ENCODE results near the gene RUNDC1. TPM values are rescaled to one million over a fixed set of nuclear protein-coding genes. Genes with fewer than 3 reads are reported as not detected.

The RUNDC1 gene
- total and polyA plus RNA-seq, 11 donors: 5.5 to 15.9 (median 11.4) TPM

GRCh38 chr17:43040655-43041054 lies 60.3 kb downstream of the RUNDC1 start:
- no peak for ATAC-seq
- DNase-seq: no peak
- Histone ChIP-seq H3K4me3 (no peak overlapping the region), H3K27me3 (no peaks in the 10 kb centered on the region), H3K9me3 (no peaks in the 10 kb centered on the region), H3K27ac (no peak overlapping the region), H3K36me3 (no peaks in the 10 kb centered on the region), H3K4me1 (no peaks in the 10 kb centered on the region)
- no peak for TF ChIP-seq CTCF (IDR thresholded peaks at IDR 0.05)
- no peak for TF ChIP-seq POLR2A (IDR thresholded peaks at IDR 0.05)
- 84 to 93% (median 90%) methylated on average over 2 of the region's 2 CpGs for WGBS, 4 donors
- intact Hi-C loops (cut with DNase I): loop anchor here in 1 of 10 donors (10.0 kb wide), 1 partner anchor 54 kb away; no protein-coding TSS in a partner anchor

GRCh38 chr17:43042025-43042628 lies 61.8 kb downstream of the RUNDC1 start:
- ATAC-seq: no peak
- peaks cover 0 to 2% (median 0%) of the 10 kb centered on the region in 9 donors for H3K36me3 ChIP-seq
- 73 to 80% (median 76%) methylated on average over 5 of the region's 5 CpGs for WGBS, 4 donors
- H3K27ac ChIP-seq: no peak overlapping the region
- H3K9me3 ChIP-seq: no peaks in the 10 kb centered on the region
- no peak for TF ChIP-seq CTCF (IDR thresholded peaks at IDR 0.05)
- no peak for TF ChIP-seq POLR2A (IDR thresholded peaks at IDR 0.05)
- DNase-seq: no peak
- no peaks in the 10 kb centered on the region for H3K27me3 ChIP-seq
- H3K4me1 ChIP-seq: no peaks in the 10 kb centered on the region
- intact Hi-C loops (cut with DNase I): loop anchor here in 1 of 10 donors (10.0 kb wide), 1 partner anchor 53 kb away; no protein-coding TSS in a partner anchor
- H3K4me3 ChIP-seq: no peak overlapping the region

Other genes starting within 250 kb of the RUNDC1 start
- gene EZH1, start 235.5 kb upstream of the RUNDC1 start, total RNA-seq: 10 to 100 TPM; 29.7 to 50.2 (median 41.5) TPM
- 10 to 100 TPM; 18.8 to 23.8 TPM for gene EZH1, start 235.5 kb upstream of the RUNDC1 start, polyA plus RNA-seq
- gene RAMP2, start 219.3 kb upstream of the RUNDC1 start, total RNA-seq: 10 to 100 TPM; 31.2 to 58.3 (median 39.7) TPM
- 10 to 100 TPM; 33.1 to 82.0 TPM for gene RAMP2, start 219.3 kb upstream of the RUNDC1 start, polyA plus RNA-seq
- 10 to 100 TPM; 32.7 to 50.4 (median 37.9) TPM for gene VPS25, start 207.1 kb upstream of the RUNDC1 start, total RNA-seq
- gene VPS25, start 207.1 kb upstream of the RUNDC1 start, polyA plus RNA-seq: 10 to 100 TPM; 33.1 to 88.4 TPM
- gene WNK4, start 200.0 kb upstream of the RUNDC1 start, total RNA-seq: 1 to 10 TPM in 1 of 9 donors, not detected in 8; 1.2 TPM
- gene WNK4, start 200.0 kb upstream of the RUNDC1 start, polyA plus RNA-seq: not detected
- 10 to 100 TPM; 56.2 to 97.1 (median 71.8) TPM for gene COA3, start 181.9 kb upstream of the RUNDC1 start, total RNA-seq
- gene COA3, start 181.9 kb upstream of the RUNDC1 start, polyA plus RNA-seq: 100 to 1,000 TPM; 110 to 136 TPM
- gene CNTD1, start 181.7 kb upstream of the RUNDC1 start, total RNA-seq: not detected
- under 1 TPM; 0.10 to 0.38 TPM for gene CNTD1, start 181.7 kb upstream of the RUNDC1 start, polyA plus RNA-seq
- gene BECN1, start 156.3 kb upstream of the RUNDC1 start, total RNA-seq: 10 to 100 TPM; 70.8 to 94.9 (median 79.8) TPM
- gene BECN1, start 156.3 kb upstream of the RUNDC1 start, polyA plus RNA-seq: 10 to 100 TPM; 29.9 to 91.9 TPM
- gene PSME3, start 147.2 kb upstream of the RUNDC1 start, total RNA-seq: 100 to 1,000 TPM in 1 of 9 donors, 10 to 100 TPM in 8; 59.7 to 105 (median 67.7) TPM
- 100 to 1,000 TPM in 1 of 2 donors, 10 to 100 TPM in 1; 47.4 to 157 TPM for gene PSME3, start 147.2 kb upstream of the RUNDC1 start, polyA plus RNA-seq
- gene AOC2, start 136.0 kb upstream of the RUNDC1 start, total RNA-seq: under 1 TPM; 0.21 to 0.88 (median 0.44) TPM
- gene AOC2, start 136.0 kb upstream of the RUNDC1 start, polyA plus RNA-seq: under 1 TPM; 0.23 to 0.50 TPM
- 10 to 100 TPM in 4 of 9 donors, 1 to 10 TPM in 5; 3.9 to 55.4 (median 9.2) TPM for gene AOC3, start 129.4 kb upstream of the RUNDC1 start, total RNA-seq
- gene AOC3, start 129.4 kb upstream of the RUNDC1 start, polyA plus RNA-seq: 10 to 100 TPM; 10.2 to 11.8 TPM
- not detected for gene G6PC1, start 79.8 kb upstream of the RUNDC1 start, total RNA-seq
- not detected for gene G6PC1, start 79.8 kb upstream of the RUNDC1 start, polyA plus RNA-seq
- gene AARSD1, start 16.1 kb upstream of the RUNDC1 start, total RNA-seq: 10 to 100 TPM; 19.5 to 33.3 (median 26.2) TPM
- 10 to 100 TPM; 45.5 to 66.3 TPM for gene AARSD1, start 16.1 kb upstream of the RUNDC1 start, polyA plus RNA-seq
- 10 to 100 TPM; 24.6 to 48.4 (median 41.2) TPM for gene PTGES3L, start 485 bp upstream of the RUNDC1 start, total RNA-seq
- 10 to 100 TPM; 41.5 to 58.0 TPM for gene PTGES3L, start 485 bp upstream of the RUNDC1 start, polyA plus RNA-seq
- gene RPL27, start 17.9 kb downstream of the RUNDC1 start, total RNA-seq: 100 to 1,000 TPM; 477 to 796 (median 664) TPM
- gene RPL27, start 17.9 kb downstream of the RUNDC1 start, polyA plus RNA-seq: 1,000 to 10,000 TPM; 1,976 to 2,590 TPM
- gene IFI35, start 26.2 kb downstream of the RUNDC1 start, total RNA-seq: 10 to 100 TPM in 8 of 9 donors, 1 to 10 TPM in 1; 8.4 to 66.7 (median 11.9) TPM
- 10 to 100 TPM in 1 of 2 donors, 1 to 10 TPM in 1; 9.2 to 12.5 TPM for gene IFI35, start 26.2 kb downstream of the RUNDC1 start, polyA plus RNA-seq
- gene VAT1, start 41.8 kb downstream of the RUNDC1 start, total RNA-seq: 100 to 1,000 TPM in 5 of 9 donors, 10 to 100 TPM in 4; 69.7 to 138 (median 108) TPM
- 10 to 100 TPM; 64.5 to 91.2 TPM for gene VAT1, start 41.8 kb downstream of the RUNDC1 start, polyA plus RNA-seq
- 1 to 10 TPM in 2 of 9 donors, under 1 TPM in 7; 0.29 to 1.6 (median 0.56) TPM for gene RND2, start 44.7 kb downstream of the RUNDC1 start, total RNA-seq
- gene RND2, start 44.7 kb downstream of the RUNDC1 start, polyA plus RNA-seq: under 1 TPM; 0.10 to 0.95 TPM
- gene BRCA1, start 144.8 kb downstream of the RUNDC1 start, total RNA-seq: 10 to 100 TPM in 4 of 9 donors, 1 to 10 TPM in 5; 4.8 to 11.7 (median 8.4) TPM
- gene BRCA1, start 144.8 kb downstream of the RUNDC1 start, polyA plus RNA-seq: 1 to 10 TPM; 2.7 to 3.3 TPM
- gene NBR1, start 190.6 kb downstream of the RUNDC1 start, total RNA-seq: 100 to 1,000 TPM in 5 of 9 donors, 10 to 100 TPM in 4; 82.6 to 146 (median 105) TPM
- gene NBR1, start 190.6 kb downstream of the RUNDC1 start, polyA plus RNA-seq: 10 to 100 TPM; 31.6 to 70.0 TPM
- gene TMEM106A, start 231.3 kb downstream of the RUNDC1 start, total RNA-seq: 10 to 100 TPM in 1 of 9 donors, 1 to 10 TPM in 8; 1.3 to 26.0 (median 2.0) TPM
- gene TMEM106A, start 231.3 kb downstream of the RUNDC1 start, polyA plus RNA-seq: 1 to 10 TPM; 1.9 to 2.0 TPM
- gene CCDC200, start 248.1 kb downstream of the RUNDC1 start, total RNA-seq: not detected
- not detected for gene CCDC200, start 248.1 kb downstream of the RUNDC1 start, polyA plus RNA-seq

Data from heart left ventricle (tissue), 16 donors.